Measurements from ENCODE around the gene ZNF853. TPM values are rescaled to one million over a fixed set of nuclear protein-coding genes. Genes with fewer than 3 reads are reported as not detected.
"Not testable (repeated sequence)": the region's sequence is repeated elsewhere in the genome, so short reads cannot be mapped to it uniquely, and the experiment has no call there.

ZNF853 gene
- polyA plus RNA-seq, 4 donors, result 14.1 to 20.5 (median 17.3) TPM

DNA sequence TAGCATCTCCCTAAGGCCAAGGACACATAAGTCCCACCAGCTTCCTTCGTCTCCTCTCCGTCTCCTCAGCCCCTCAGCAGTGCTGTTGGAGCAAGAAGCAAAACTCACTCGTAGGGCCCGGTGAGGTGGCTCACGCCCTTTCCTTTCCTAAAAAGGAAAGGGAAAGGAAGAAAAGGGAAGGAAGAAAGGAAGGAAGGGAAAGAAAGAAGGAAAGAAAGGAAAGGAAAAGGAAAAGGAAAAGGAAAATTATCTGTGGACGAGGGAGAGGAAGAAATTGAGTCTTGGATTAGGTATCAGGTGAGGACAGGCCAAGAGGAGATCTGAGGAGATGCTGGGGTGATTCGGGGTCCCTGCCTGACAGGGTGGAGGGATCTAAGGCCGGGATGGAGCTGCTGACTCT is 18.6 kb downstream of the ZNF853 start:
- DNase-seq (ENCODE audit: low read depth in 4 of 4, low spot score in 2 of 4), result no peak

- not testable (repeated sequence) for DNase-seq (ENCODE audit: low read depth in 4 of 4, low spot score in 2 of 4)
Observed at GRCh38 chr7:6634971-6635370, 19.6 kb downstream of the ZNF853 start.

DNA sequence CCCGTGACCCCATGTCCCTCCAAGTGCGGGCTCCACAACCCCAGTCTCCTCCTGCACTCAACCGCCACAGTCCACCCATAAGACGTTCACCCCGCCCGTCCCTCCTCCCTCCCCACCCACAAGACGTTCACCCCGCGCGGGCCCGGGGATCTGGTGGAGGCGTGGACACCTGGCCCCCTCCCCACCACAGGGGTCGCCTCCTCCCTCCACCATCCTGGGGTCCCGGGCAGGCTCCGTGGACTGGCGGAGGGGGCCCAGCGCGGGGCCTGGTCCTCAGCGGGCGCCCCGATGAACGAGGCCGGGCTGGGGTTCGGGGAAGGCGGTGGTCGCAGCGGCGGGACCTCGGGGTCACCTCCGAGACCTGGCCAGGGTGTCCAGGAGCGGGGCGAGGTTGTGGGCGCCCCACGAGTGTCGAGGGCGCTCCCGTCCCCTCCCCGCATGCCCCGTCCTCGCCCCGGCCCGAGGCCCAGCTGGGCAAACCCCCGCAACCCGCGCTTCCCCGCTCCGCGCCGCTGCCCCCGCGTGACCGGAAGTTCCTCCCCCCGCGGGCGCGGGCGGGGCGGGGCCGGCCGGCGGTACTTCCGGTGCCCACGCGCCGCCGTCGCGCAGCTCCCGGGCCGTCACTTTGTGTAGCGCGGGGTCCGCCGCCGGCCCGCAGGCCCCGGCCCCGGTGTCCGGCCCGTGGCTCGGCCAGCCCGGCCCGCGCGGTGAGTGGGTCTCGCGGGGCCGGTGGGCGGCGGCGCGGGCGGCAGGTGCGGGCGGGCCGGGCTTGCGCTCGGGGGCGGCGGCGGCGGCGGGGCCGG is 21.5 kb downstream of the ZNF853 start, which contains the start of gene ZNF316:
TSS of gene ZNF316 (plus strand) at position 578 of the 803 bp plus-strand sequence. CDS start 5,092 bp downstream, outside the sequence.
- DNase-seq (ENCODE audit: low read depth in 4 of 4, low spot score in 2 of 4), result no peak

GRCh38 chr7:6637544-6638229 is 22.3 kb downstream of the ZNF853 start:
- no peak for DNase-seq (ENCODE audit: low read depth in 4 of 4, low spot score in 2 of 4)

- DNase-seq (ENCODE audit: low read depth in 4 of 4, low spot score in 2 of 4), result no peak
Observed at GRCh38 chr7:6639032-6639431, 23.6 kb downstream of the ZNF853 start.

- DNase-seq (ENCODE audit: low read depth in 4 of 4, low spot score in 2 of 4), result no peak
Observed at GRCh38 chr7:6639627-6640026, 24.2 kb downstream of the ZNF853 start.

GRCh38 chr7:6640246-6640721 is 24.9 kb downstream of the ZNF853 start:
- DNase-seq (ENCODE audit: low read depth in 4 of 4, low spot score in 2 of 4), result no peak

- DNase-seq (ENCODE audit: low read depth in 4 of 4, low spot score in 2 of 4), result no peak
Observed at GRCh38 chr7:6641305-6642035, 26.1 kb downstream of the ZNF853 start.

- DNase-seq (ENCODE audit: low read depth in 4 of 4, low spot score in 2 of 4), result no peak
Observed at GRCh38 chr7:6642239-6642839, 26.9 kb downstream of the ZNF853 start.

GRCh38 chr7:6642861-6643640 is 27.6 kb downstream of the ZNF853 start:
- no peak for DNase-seq (ENCODE audit: low read depth in 4 of 4, low spot score in 2 of 4)

DNA sequence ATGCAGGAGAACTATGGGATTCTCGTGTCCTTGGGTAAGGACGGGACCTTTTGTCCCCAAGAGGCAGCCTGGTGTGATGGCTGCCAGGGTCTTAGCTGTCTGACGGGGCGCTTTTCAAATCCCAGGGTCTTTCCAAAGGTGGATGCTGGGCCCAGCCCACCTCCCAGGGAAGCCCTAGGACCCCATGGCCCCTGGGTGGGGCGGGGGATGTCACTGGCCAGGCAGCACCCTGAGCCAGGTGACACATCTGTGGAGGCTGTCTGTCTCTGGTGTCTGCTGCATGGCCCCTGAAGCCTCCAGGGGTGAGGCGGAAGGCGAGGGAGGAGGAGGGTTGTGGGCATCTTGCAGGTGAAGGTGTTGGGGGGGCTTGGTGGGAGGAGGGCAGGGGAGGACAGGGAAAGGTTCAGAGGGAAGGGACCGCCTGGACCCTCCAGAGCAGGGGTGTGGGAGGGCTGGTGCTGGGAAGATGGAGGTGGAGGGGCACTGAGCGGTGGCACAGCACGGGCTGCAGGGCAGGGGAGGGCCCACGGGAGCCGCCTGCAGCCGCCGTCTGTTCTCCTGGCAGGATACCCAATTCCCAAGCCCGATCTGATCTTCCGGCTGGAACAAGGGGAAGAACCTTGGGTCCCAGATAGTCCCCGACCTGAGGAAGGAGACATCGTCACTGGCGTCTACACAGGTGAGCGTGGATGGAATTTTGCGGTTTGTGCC is 28.7 kb downstream of the ZNF853 start:
- DNase-seq (ENCODE audit: low read depth in 4 of 4, low spot score in 2 of 4), result no peak

- DNase-seq (ENCODE audit: low read depth in 4 of 4, low spot score in 2 of 4), result no peak
Observed at GRCh38 chr7:6644728-6645127, 29.3 kb downstream of the ZNF853 start.

DNA sequence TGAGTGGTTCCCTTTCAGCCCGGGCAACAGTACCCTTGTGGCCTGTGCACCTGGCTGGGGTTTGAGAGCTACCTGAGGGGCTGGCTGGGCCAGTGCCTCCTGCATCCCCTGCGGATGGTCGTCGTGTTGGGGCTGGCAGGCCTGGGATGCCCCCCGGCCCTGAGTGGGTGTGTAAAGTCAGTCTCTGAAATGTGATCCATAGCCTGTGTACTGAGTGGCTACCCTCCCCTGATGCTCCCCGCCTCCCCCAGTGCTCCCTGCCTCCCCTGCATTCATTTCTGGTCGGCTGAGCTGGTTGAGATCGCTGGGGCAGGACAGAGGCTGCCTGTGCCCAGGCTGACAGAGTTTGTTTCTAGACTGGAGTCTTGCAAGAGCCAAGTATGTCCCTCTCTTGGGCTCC is 31.1 kb downstream of the ZNF853 start:
- peak in 1 of 4 donors; percentile 39 for DNase-seq (ENCODE audit: low read depth in 4 of 4, low spot score in 2 of 4)

DNA sequence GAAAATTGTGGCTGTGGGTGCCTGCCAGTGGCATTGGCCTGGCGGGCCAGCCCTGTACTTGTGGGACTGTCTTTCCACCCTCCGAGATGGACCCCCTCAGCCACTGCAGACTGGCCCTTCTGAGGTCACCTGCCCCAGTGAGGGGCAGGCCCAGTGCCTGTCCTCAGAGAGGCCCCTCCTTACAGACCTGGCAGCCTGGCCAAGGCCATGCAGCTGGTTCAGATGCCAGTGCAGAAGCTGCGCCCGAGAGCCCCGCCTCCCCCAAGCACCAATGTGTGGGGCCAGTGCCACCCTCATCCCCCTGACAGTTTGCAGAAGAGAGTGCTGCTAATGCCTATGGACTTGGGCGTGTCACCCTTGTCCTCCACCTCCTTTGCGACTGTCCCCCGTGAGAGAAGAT is 31.7 kb downstream of the ZNF853 start:
- no peak for DNase-seq (ENCODE audit: low read depth in 4 of 4, low spot score in 2 of 4)

DNA sequence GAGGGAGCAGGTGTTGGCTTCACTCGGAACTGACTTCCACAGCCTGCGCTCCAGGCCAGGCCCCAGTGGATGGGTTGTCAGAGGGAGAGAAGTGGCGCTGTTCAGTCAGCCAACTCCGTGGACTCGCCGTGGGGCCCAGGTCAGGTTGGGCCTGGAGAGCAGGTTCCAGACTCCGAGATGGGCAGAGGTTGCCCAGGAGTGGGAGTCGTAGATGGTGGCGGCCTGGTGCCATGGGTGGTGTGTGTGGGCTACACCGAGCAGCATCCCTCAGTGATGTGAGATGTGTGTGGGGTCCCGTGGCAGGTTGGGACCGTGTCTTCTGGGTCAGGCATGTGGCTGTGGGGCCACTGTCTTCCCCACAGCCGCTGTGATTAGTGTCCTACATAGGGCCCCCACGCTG is 32.1 kb downstream of the ZNF853 start:
- DNase-seq (ENCODE audit: low read depth in 4 of 4, low spot score in 2 of 4), result no peak

DNA sequence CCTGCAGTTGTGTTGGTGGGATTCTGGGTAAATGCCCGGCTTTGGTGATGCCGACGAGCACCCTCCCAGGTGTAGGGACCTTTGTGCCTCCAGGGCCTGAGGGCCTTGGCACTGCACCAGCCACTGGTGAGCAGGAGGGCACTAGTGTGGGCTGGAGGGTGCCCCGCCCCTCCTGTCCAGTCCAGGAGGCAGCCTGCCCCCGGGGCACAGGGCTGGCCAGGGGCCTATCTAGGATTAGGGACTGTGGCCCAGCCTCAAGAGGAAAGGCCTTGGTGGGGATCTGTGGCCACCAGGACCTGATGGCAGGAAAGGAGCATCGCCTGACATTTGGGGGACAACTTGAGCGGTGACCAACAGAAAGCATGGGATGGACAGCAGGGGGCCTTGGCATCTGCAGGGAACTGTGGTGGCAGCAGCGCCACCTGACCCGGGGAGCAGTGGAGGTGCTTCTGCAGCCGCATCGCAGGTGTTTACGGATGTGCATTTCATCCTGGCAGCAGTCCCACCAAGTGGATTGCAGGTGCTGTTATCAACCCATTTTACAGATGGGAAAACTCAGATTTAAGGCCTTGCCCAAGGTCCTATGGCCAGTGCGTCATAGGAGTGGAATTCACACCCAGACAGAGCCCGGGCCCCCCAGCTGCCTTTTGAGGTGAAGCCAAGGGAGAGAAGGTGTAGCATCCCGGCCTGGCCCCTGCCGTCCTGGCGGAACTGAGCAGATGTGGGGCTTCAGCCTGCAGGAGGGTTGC is 32.8 kb downstream of the ZNF853 start:
- no peak for DNase-seq (ENCODE audit: low read depth in 4 of 4, low spot score in 2 of 4)

- DNase-seq (ENCODE audit: low read depth in 4 of 4, low spot score in 2 of 4), result no peak
Observed at GRCh38 chr7:6648815-6649104, 33.4 kb downstream of the ZNF853 start.

GRCh38 chr7:6649241-6649961 is 34.0 kb downstream of the ZNF853 start:
- DNase-seq (ENCODE audit: low read depth in 4 of 4, low spot score in 2 of 4), result no peak

All from left renal cortex interstitium (tissue), 4 donors.